ENCODE results near the gene GNA14. TPM values are rescaled to one million over a fixed set of nuclear protein-coding genes. Genes with fewer than 3 reads are reported as not detected.

Gene GNA14
- total and polyA plus RNA-seq, 2 experiments from 2014 or later, result 3.9 to 10.5 TPM

DNA sequence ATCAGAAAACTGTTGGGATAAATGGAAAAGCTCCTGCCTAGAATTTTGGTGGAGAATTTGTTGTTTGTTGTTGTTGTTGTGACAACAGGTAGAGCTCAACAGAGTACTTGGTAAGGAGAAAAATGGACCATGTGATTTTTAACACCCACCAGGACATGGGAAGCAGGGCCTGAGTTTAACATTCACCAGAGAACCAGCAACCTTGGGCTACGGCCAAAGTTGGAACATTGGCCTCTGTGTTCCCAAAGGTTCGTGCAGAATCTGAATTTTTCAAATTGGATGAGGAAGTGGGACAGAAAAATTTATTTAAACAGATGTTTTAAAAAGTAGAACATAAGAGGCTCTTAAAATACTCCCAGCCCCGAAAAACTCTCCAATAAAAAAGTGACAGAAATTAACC, 127.0 kb downstream of the GNA14 start:
- H3K4me2 ChIP-seq, result no peak overlapping the region
- no peak overlapping the region for H3K27ac ChIP-seq (ENCODE audit: low read depth)
- Mint-ChIP-seq H3K36me3 (ENCODE audit: low read depth) (peaks cover 12% of the 10 kb centered on the region), H3K27me3 (ENCODE audit: insufficient read depth, low read depth, poor library complexity) (peaks cover 4% of the 10 kb centered on the region), H3K27ac (no peak overlapping the region), H3K4me3 (no peak overlapping the region), H3K9me3 (no peaks in the 10 kb centered on the region; the same call in 2 of the 3 replicates), H3K4me1 (no peaks in the 10 kb centered on the region)
- no peaks in the 10 kb centered on the region for H3F3A ChIP-seq (replicated peaks; ENCODE audit: low read depth)
- H3K9me2 ChIP-seq (ENCODE audit: insufficient read depth), result no peaks in the 10 kb centered on the region
- DNase-seq (ENCODE audit: low spot score) (no peak), ATAC-seq (no peak)
- H2AFZ ChIP-seq, result no peak overlapping the region
- no peaks in the 10 kb centered on the region for H3K4me1 ChIP-seq (ENCODE audit: insufficient read depth)
- TF ChIP-seq, protein P1, sequence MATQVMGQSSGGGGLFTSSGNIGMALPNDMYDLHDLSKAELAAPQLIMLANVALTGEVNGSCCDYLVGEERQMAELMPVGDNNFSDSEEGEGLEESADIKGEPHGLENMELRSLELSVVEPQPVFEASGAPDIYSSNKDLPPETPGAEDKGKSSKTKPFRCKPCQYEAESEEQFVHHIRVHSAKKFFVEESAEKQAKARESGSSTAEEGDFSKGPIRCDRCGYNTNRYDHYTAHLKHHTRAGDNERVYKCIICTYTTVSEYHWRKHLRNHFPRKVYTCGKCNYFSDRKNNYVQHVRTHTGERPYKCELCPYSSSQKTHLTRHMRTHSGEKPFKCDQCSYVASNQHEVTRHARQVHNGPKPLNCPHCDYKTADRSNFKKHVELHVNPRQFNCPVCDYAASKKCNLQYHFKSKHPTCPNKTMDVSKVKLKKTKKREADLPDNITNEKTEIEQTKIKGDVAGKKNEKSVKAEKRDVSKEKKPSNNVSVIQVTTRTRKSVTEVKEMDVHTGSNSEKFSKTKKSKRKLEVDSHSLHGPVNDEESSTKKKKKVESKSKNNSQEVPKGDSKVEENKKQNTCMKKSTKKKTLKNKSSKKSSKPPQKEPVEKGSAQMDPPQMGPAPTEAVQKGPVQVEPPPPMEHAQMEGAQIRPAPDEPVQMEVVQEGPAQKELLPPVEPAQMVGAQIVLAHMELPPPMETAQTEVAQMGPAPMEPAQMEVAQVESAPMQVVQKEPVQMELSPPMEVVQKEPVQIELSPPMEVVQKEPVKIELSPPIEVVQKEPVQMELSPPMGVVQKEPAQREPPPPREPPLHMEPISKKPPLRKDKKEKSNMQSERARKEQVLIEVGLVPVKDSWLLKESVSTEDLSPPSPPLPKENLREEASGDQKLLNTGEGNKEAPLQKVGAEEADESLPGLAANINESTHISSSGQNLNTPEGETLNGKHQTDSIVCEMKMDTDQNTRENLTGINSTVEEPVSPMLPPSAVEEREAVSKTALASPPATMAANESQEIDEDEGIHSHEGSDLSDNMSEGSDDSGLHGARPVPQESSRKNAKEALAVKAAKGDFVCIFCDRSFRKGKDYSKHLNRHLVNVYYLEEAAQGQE (IDR thresholded peaks at IDR 0.05; ENCODE audit: unreplicated experiment), result no peak
- TF ChIP-seq, protein P2, sequence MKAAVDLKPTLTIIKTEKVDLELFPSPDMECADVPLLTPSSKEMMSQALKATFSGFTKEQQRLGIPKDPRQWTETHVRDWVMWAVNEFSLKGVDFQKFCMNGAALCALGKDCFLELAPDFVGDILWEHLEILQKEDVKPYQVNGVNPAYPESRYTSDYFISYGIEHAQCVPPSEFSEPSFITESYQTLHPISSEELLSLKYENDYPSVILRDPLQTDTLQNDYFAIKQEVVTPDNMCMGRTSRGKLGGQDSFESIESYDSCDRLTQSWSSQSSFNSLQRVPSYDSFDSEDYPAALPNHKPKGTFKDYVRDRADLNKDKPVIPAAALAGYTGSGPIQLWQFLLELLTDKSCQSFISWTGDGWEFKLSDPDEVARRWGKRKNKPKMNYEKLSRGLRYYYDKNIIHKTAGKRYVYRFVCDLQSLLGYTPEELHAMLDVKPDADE (IDR thresholded peaks at IDR 0.05), result no peak
- TF ChIP-seq EZH2phosphoT487 (IDR thresholded peaks at IDR 0.05; ENCODE audit: unreplicated experiment), result no peak
- TF ChIP-seq STAT1 (IDR thresholded peaks at IDR 0.05; ENCODE audit: unreplicated experiment), result no peak
- TF ChIP-seq, protein P3, sequence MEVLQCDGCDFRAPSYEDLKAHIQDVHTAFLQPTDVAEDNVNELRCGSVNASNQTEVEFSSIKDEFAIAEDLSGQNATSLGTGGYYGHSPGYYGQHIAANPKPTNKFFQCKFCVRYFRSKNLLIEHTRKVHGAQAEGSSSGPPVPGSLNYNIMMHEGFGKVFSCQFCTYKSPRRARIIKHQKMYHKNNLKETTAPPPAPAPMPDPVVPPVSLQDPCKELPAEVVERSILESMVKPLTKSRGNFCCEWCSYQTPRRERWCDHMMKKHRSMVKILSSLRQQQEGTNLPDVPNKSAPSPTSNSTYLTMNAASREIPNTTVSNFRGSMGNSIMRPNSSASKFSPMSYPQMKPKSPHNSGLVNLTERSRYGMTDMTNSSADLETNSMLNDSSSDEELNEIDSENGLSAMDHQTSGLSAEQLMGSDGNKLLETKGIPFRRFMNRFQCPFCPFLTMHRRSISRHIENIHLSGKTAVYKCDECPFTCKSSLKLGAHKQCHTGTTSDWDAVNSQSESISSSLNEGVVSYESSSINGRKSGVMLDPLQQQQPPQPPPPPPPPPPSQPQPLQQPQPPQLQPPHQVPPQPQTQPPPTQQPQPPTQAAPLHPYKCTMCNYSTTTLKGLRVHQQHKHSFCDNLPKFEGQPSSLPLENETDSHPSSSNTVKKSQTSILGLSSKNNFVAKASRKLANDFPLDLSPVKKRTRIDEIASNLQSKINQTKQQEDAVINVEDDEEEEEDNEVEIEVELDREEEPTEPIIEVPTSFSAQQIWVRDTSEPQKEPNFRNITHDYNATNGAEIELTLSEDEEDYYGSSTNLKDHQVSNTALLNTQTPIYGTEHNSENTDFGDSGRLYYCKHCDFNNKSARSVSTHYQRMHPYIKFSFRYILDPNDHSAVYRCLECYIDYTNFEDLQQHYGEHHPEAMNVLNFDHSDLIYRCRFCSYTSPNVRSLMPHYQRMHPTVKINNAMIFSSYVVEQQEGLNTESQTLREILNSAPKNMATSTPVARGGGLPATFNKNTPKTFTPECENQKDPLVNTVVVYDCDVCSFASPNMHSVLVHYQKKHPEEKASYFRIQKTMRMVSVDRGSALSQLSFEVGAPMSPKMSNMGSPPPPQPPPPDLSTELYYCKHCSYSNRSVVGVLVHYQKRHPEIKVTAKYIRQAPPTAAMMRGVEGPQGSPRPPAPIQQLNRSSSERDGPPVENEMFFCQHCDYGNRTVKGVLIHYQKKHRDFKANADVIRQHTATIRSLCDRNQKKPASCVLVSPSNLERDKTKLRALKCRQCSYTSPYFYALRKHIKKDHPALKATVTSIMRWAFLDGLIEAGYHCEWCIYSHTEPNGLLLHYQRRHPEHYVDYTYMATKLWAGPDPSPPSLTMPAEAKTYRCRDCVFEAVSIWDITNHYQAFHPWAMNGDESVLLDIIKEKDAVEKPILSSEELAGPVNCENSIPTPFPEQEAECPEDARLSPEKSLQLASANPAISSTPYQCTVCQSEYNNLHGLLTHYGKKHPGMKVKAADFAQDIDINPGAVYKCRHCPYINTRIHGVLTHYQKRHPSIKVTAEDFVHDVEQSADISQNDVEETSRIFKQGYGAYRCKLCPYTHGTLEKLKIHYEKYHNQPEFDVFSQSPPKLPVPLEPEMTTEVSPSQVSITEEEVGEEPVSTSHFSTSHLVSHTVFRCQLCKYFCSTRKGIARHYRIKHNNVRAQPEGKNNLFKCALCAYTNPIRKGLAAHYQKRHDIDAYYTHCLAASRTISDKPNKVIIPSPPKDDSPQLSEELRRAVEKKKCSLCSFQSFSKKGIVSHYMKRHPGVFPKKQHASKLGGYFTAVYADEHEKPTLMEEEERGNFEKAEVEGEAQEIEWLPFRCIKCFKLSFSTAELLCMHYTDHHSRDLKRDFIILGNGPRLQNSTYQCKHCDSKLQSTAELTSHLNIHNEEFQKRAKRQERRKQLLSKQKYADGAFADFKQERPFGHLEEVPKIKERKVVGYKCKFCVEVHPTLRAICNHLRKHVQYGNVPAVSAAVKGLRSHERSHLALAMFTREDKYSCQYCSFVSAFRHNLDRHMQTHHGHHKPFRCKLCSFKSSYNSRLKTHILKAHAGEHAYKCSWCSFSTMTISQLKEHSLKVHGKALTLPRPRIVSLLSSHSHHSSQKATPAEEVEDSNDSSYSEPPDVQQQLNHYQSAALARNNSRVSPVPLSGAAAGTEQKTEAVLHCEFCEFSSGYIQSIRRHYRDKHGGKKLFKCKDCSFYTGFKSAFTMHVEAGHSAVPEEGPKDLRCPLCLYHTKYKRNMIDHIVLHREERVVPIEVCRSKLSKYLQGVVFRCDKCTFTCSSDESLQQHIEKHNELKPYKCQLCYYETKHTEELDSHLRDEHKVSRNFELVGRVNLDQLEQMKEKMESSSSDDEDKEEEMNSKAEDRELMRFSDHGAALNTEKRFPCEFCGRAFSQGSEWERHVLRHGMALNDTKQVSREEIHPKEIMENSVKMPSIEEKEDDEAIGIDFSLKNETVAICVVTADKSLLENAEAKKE (CRISPR knock-in tag; IDR thresholded peaks at IDR 0.05), result no peak
- TF ChIP-seq EZH2 (IDR thresholded peaks at IDR 0.05; ENCODE audit: low read depth, unreplicated experiment), result no peak
- TF ChIP-seq, protein P4, sequence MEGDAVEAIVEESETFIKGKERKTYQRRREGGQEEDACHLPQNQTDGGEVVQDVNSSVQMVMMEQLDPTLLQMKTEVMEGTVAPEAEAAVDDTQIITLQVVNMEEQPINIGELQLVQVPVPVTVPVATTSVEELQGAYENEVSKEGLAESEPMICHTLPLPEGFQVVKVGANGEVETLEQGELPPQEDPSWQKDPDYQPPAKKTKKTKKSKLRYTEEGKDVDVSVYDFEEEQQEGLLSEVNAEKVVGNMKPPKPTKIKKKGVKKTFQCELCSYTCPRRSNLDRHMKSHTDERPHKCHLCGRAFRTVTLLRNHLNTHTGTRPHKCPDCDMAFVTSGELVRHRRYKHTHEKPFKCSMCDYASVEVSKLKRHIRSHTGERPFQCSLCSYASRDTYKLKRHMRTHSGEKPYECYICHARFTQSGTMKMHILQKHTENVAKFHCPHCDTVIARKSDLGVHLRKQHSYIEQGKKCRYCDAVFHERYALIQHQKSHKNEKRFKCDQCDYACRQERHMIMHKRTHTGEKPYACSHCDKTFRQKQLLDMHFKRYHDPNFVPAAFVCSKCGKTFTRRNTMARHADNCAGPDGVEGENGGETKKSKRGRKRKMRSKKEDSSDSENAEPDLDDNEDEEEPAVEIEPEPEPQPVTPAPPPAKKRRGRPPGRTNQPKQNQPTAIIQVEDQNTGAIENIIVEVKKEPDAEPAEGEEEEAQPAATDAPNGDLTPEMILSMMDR (conservative IDR thresholded peaks at IDR 0.05; ENCODE audit: low read depth in 2 of 2), result no peak
- TF ChIP-seq JUNB (IDR thresholded peaks at IDR 0.05; ENCODE audit: unreplicated experiment), result no peak
- no peak for TF ChIP-seq NANOG (IDR thresholded peaks at IDR 0.05; ENCODE audit: borderline replicate concordance)
- no peak for TF ChIP-seq CREB1 (CRISPR knock-in tag; IDR thresholded peaks at IDR 0.05; ENCODE audit: low read depth)
- no peak for TF ChIP-seq ZNF114 (CRISPR knock-in tag; IDR thresholded peaks at IDR 0.05)
- no peak overlapping the region for H3K4me3 ChIP-seq
- H3K79me2 ChIP-seq (replicated peaks; ENCODE audit: insufficient read depth), result no peaks in the 10 kb centered on the region; the same call in 1 of the 2 replicates
- H3K27me3 ChIP-seq (ENCODE audit: insufficient read depth), result no peaks in the 10 kb centered on the region
- no peaks in the 10 kb centered on the region for H4K20me1 ChIP-seq (replicated peaks; ENCODE audit: insufficient read depth)
- H3K36me3 ChIP-seq (ENCODE audit: insufficient read depth), result no peaks in the 10 kb centered on the region

Measured in GM23338 (cell line).